ENCODE measurements around the gene HMGCL.
A peak's percentile ranks its signal among the peaks of the same experiment; 100 is the strongest.
"Not testable (repeated sequence)": the region's sequence is repeated elsewhere in the genome, so short reads cannot be mapped to it uniquely, and the experiment has no call there.

HMGCL gene

GRCh38 chr1:23787701-23788100, 37.5 kb downstream of the HMGCL start:
- H3F3A ChIP-seq (ENCODE audit: insufficient read depth, low read length): no peaks in the 10 kb centered on the region
- no peak overlapping the region for H2AFZ ChIP-seq (ENCODE audit: low read length)
- no peak overlapping the region for H3K4me2 ChIP-seq (ENCODE audit: low read length)
- no peak overlapping the region for H3K4me3 ChIP-seq (ENCODE audit: low read depth, low read length, poor library complexity, severe bottlenecking)
- H3K27ac ChIP-seq (ENCODE audit: low read depth, low read length, poor library complexity, severe bottlenecking): no peak overlapping the region
- peaks cover 20% of the 10 kb centered on the region for H3K4me1 ChIP-seq (ENCODE audit: insufficient read depth, low read length, severe bottlenecking)
- H3K9me2 ChIP-seq (ENCODE audit: low read depth, low read length): no peaks in the 10 kb centered on the region
- H3K9ac ChIP-seq (ENCODE audit: low read length): no peak overlapping the region
- H3K36me3 ChIP-seq (ENCODE audit: insufficient read depth, low read length): peaks cover 44% of the 10 kb centered on the region
- no peaks in the 10 kb centered on the region for H3K27me3 ChIP-seq (ENCODE audit: insufficient read depth, low read length)
- peaks cover 6% of the 10 kb centered on the region; the same call in 1 of the 2 replicates for H3K79me2 ChIP-seq (ENCODE audit: insufficient read depth, low read length)
- TF ChIP-seq, protein P1, sequence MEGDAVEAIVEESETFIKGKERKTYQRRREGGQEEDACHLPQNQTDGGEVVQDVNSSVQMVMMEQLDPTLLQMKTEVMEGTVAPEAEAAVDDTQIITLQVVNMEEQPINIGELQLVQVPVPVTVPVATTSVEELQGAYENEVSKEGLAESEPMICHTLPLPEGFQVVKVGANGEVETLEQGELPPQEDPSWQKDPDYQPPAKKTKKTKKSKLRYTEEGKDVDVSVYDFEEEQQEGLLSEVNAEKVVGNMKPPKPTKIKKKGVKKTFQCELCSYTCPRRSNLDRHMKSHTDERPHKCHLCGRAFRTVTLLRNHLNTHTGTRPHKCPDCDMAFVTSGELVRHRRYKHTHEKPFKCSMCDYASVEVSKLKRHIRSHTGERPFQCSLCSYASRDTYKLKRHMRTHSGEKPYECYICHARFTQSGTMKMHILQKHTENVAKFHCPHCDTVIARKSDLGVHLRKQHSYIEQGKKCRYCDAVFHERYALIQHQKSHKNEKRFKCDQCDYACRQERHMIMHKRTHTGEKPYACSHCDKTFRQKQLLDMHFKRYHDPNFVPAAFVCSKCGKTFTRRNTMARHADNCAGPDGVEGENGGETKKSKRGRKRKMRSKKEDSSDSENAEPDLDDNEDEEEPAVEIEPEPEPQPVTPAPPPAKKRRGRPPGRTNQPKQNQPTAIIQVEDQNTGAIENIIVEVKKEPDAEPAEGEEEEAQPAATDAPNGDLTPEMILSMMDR (IDR thresholded peaks at IDR 0.05; ENCODE audit: low read length): no peak
- no peak for TF ChIP-seq EZH2 (IDR thresholded peaks at IDR 0.05; ENCODE audit: borderline replicate concordance, low read length)
- no peaks in the 10 kb centered on the region for H4K20me1 ChIP-seq (ENCODE audit: insufficient read depth, low read length)
- H3K9me3 ChIP-seq (ENCODE audit: low read length): no peaks in the 10 kb centered on the region

GRCh38 chr1:23784846-23785245, 40.4 kb downstream of the HMGCL start:
- Histone ChIP-seq H3K79me2 (ENCODE audit: insufficient read depth, low read length) (peaks cover 10% of the 10 kb centered on the region), H3K36me3 (ENCODE audit: insufficient read depth, low read length) (peaks cover 60% of the 10 kb centered on the region), H3K9ac (ENCODE audit: low read length) (no peak overlapping the region), H2AFZ (ENCODE audit: low read length) (no peak overlapping the region), H3K27ac (ENCODE audit: low read depth, low read length, poor library complexity, severe bottlenecking) (no peak overlapping the region), H4K20me1 (ENCODE audit: insufficient read depth, low read length) (no peaks in the 10 kb centered on the region), H3F3A (ENCODE audit: insufficient read depth, low read length) (no peaks in the 10 kb centered on the region), H3K9me2 (ENCODE audit: low read depth, low read length) (no peaks in the 10 kb centered on the region), H3K27me3 (ENCODE audit: insufficient read depth, low read length) (no peaks in the 10 kb centered on the region), H3K4me2 (ENCODE audit: low read length) (no peak overlapping the region), H3K4me1 (ENCODE audit: insufficient read depth, low read length, severe bottlenecking) (peaks cover 4% of the 10 kb centered on the region), H3K4me3 (ENCODE audit: low read depth, low read length, poor library complexity, severe bottlenecking) (no peak overlapping the region), H3K9me3 (ENCODE audit: low read length) (no peaks in the 10 kb centered on the region)
- no peak for TF ChIP-seq EZH2 (IDR thresholded peaks at IDR 0.05; ENCODE audit: borderline replicate concordance, low read length)
- TF ChIP-seq, protein P1 (IDR thresholded peaks at IDR 0.05; ENCODE audit: low read length): no peak

DNA sequence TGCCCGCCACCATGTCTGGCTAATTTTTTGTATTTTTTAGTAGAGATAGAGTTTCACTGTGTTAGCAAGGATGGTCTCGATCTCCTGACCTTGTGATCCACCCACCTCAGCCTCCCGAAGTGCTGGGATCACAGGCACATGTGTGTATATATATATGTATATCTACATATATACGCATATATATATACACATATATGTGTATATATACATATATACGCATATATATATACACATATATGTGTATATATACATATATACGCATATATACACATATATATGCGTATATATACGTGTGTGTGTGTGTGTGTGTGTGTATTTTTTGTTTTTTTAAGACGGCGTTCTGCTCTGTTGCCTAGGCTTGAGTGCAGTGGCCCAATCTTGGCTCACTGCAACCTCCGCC, 42.1 kb downstream of the HMGCL start:
- H3K36me3 ChIP-seq (ENCODE audit: insufficient read depth, low read length): peaks cover 63% of the 10 kb centered on the region
- H3K27ac ChIP-seq (ENCODE audit: low read depth, low read length, poor library complexity, severe bottlenecking): not testable (repeated sequence)

DNA sequence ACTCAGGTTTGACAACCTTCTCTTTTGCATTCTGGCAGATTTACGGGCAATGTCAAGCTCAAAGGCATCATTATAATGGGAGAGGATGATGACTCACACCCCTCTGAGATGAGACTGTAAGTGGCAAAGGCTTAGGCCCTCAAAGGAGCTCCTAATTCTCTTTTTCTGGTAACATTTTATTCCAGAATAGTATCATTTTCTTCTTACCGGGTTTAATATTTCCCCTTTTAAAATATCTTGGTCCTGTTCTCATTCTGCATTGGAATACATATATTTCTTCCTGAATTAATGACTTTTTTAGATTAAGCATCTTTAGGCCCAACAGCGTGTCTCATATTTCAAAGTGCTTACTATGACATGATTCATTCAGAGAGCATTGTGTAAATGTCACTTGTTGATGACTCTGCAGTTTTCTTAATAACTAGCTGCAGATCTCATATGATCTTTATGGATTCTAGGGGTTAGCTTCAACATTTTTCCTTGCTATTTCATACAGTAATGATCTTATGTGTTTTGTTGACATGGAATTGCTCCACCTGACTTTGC, 45.3 kb downstream of the HMGCL start:
- Histone ChIP-seq H3K9me2 (ENCODE audit: low read depth, low read length) (no peaks in the 10 kb centered on the region), H3K4me1 (ENCODE audit: insufficient read depth, low read length, severe bottlenecking) (peaks cover 34% of the 10 kb centered on the region), H3K79me2 (ENCODE audit: insufficient read depth, low read length) (peaks cover 28% of the 10 kb centered on the region), H3K4me2 (ENCODE audit: low read length) (peak overlapping the region; percentile 78), H2AFZ (ENCODE audit: low read length) (no peak overlapping the region), H3K4me3 (ENCODE audit: low read depth, low read length, poor library complexity, severe bottlenecking) (peak overlapping the region; percentile 100), H3K36me3 (ENCODE audit: insufficient read depth, low read length) (peaks cover 33% of the 10 kb centered on the region), H3K27me3 (ENCODE audit: insufficient read depth, low read length) (no peaks in the 10 kb centered on the region), H3K9ac (ENCODE audit: low read length) (peak overlapping the region; percentile 57), H3K27ac (ENCODE audit: low read depth, low read length, poor library complexity, severe bottlenecking) (no peak overlapping the region), H3K9me3 (ENCODE audit: low read length) (no peaks in the 10 kb centered on the region), H3F3A (ENCODE audit: insufficient read depth, low read length) (no peaks in the 10 kb centered on the region), H4K20me1 (ENCODE audit: insufficient read depth, low read length) (no peaks in the 10 kb centered on the region)
- TF ChIP-seq EZH2 (IDR thresholded peaks at IDR 0.05; ENCODE audit: borderline replicate concordance, low read length): no peak
- TF ChIP-seq, protein P1 (IDR thresholded peaks at IDR 0.05; ENCODE audit: low read length): no peak

More for the DNA sequence above, 42.1 kb downstream of the HMGCL start:
- peaks cover 24% of the 10 kb centered on the region for H3K79me2 ChIP-seq (ENCODE audit: insufficient read depth, low read length)
- not testable (repeated sequence) for H3K9ac ChIP-seq (ENCODE audit: low read length); H3K27me3 ChIP-seq (ENCODE audit: insufficient read depth, low read length); H3F3A ChIP-seq (ENCODE audit: insufficient read depth, low read length); H3K4me3 ChIP-seq (ENCODE audit: low read depth, low read length, poor library complexity, severe bottlenecking); H3K9me3 ChIP-seq (ENCODE audit: low read length); H3K4me2 ChIP-seq (ENCODE audit: low read length); H2AFZ ChIP-seq (ENCODE audit: low read length); H4K20me1 ChIP-seq (ENCODE audit: insufficient read depth, low read length); H3K9me2 ChIP-seq (ENCODE audit: low read depth, low read length)
- peaks cover 15% of the 10 kb centered on the region for H3K4me1 ChIP-seq (ENCODE audit: insufficient read depth, low read length, severe bottlenecking)
